Astrocyte (in vitro differentiated cells and primary cell): ENCODE measurements around the gene DCC. TPM values are rescaled to one million over a fixed set of nuclear protein-coding genes. Genes with fewer than 3 reads are reported as not detected.

ENCODE experiments used
- DNase-seq: peaks from one replicate; pipeline ENCODE4 v3.0.0-alpha.2; 2010; ENCODE audit warnings: low read depth
- FAIRE-seq: peaks from 2 replicates; lab custom pipeline; 2011; peaks lifted over from hg19 to GRCh38; lab: Jason Lieb, UNC
- H2AFZ ChIP-seq: 2 replicates; pipeline ENCODE4 v1.6.0; 2012; ENCODE audit warnings: low read depth, low read length, inconsistent platforms
- H3K27ac ChIP-seq: 2 replicates; pipeline ENCODE4 v1.5.1; 2011; ENCODE audit warnings: low read depth, low read length, inconsistent platforms
- H3K27me3 ChIP-seq: 2 replicates; pipeline ENCODE4 v1.6.0; 2011; ENCODE audit warnings: low read length, inconsistent platforms; ENCODE audit not compliant: insufficient read depth
- H3K36me3 ChIP-seq: 2 replicates; pipeline ENCODE4 v1.5.1; 2011; ENCODE audit warnings: low read length, inconsistent platforms; ENCODE audit not compliant: insufficient read depth
- H3K4me1 ChIP-seq: 2 replicates; pipeline ENCODE4 v1.5.1; 2011; ENCODE audit warnings: low read length, inconsistent platforms; ENCODE audit not compliant: insufficient read depth
- H3K4me2 ChIP-seq: 2 replicates; pipeline ENCODE4 v1.6.0; 2012; ENCODE audit warnings: low read length, inconsistent platforms
- H3K4me3 ChIP-seq: 2 replicates; pipeline ENCODE4 v1.5.1; 2011; ENCODE audit warnings: low read depth, mild to moderate bottlenecking, low read length, inconsistent platforms; ENCODE audit not compliant: insufficient read depth
- H3K79me2 ChIP-seq: 2 replicates; pipeline ENCODE4 v1.6.0; 2012; ENCODE audit warnings: mild to moderate bottlenecking, low read length, inconsistent platforms; ENCODE audit not compliant: insufficient read depth
- H3K9ac ChIP-seq: 2 replicates; pipeline ENCODE4 v1.6.0; 2012; ENCODE audit warnings: mild to moderate bottlenecking, low read length, inconsistent platforms
- H3K9me3 ChIP-seq: 2 replicates; pipeline ENCODE4 v1.5.1; 2012; ENCODE audit warnings: low read depth, mild to moderate bottlenecking, low read length, inconsistent platforms; ENCODE audit not compliant: insufficient read depth
- H4K20me1 ChIP-seq: 2 replicates; pipeline ENCODE4 v1.6.0; 2012; ENCODE audit warnings: low read length, inconsistent platforms; ENCODE audit not compliant: insufficient read depth
- H3K27ac Mint-ChIP-seq: one replicate; pipeline ENCODE4 v1.8.0; 2021; ENCODE audit warnings: mild to moderate bottlenecking, mixed read lengths; ENCODE audit not compliant: unreplicated experiment
- H3K27me3 Mint-ChIP-seq: one replicate; pipeline ENCODE4 v1.8.0; 2021; ENCODE audit warnings: low read depth, mixed read lengths; ENCODE audit not compliant: unreplicated experiment
- H3K36me3 Mint-ChIP-seq: one replicate; pipeline ENCODE4 v1.8.0; 2021; ENCODE audit warnings: low read depth, mixed read lengths; ENCODE audit not compliant: unreplicated experiment
- H3K4me1 Mint-ChIP-seq: one replicate; pipeline ENCODE4 v1.8.0; 2021; ENCODE audit warnings: low read depth, mixed read lengths; ENCODE audit not compliant: unreplicated experiment
- H3K4me3 Mint-ChIP-seq: one replicate; pipeline ENCODE4 v1.8.0; 2021; ENCODE audit warnings: mild to moderate bottlenecking, moderate library complexity, mixed read lengths; ENCODE audit not compliant: unreplicated experiment
- H3K9me3 Mint-ChIP-seq: one replicate; pipeline ENCODE4 v1.8.0; 2021; ENCODE audit warnings: mild to moderate bottlenecking, mixed read lengths; ENCODE audit not compliant: unreplicated experiment
- EZH2 ChIP-seq: IDR thresholded peaks from 2 replicates; pipeline ENCODE4 v1.6.1; 2012; ENCODE audit warnings: mild to moderate bottlenecking, low read length, inconsistent platforms; ENCODE audit not compliant: insufficient read depth
- total RNA-seq: library from RNA; stranded (reverse); gene quantifications from 2 replicates; pipeline ENCODE4 v1.2.1, GENCODE V29; 2021
- TF ChIP-seq, protein P1 (sequence below): IDR thresholded peaks from 2 replicates; pipeline ENCODE4 v1.5.1; 2011; ENCODE audit warnings: low read depth, mild to moderate bottlenecking, inconsistent platforms, low read length, moderate library complexity; ENCODE audit not compliant: insufficient read depth

Gene DCC
- total RNA-seq, 1 donor from 2014 or later: 2.6 TPM

DNA sequence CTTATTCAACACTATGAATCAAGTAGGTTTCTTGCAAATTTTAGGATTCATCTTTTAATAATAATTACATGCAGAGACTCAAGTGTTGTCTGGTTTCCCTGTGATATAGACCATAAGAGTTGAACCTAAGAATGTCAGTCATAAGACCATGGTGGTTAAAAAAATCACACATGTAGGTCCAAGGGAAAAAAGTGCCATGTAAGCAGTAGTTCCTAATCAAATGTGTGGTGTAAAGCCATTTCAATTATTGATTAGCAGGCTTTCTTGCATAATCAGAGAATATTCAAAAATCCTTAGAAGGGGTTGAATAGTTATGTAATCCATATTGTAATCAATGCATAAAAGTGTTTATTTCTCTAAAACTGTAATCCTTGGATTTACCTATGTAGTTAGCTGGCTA is 93.8 kb downstream of the DCC start:
- no peaks in the 10 kb centered on the region for H3K27me3 ChIP-seq
- FAIRE-seq: no peak

DNA sequence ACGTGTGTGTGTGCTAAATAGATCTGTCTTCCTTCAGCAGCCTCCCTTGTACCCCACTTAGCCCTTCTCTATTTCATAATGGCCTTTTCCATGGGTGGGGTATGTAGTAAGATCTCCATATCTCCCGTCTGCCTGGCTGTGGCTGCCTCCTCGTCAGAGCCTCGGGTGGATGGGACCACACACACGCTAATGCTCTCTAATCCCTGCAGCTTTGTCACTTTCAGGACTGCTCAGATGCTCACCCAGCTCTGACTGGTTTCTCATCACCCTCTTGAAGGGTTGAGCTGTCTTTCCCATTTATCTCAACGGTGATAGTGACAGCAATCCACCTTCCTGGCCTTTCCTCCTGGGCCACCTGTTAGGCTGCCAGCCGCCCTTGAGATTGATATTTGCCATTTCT is 95.3 kb downstream of the DCC start:
- FAIRE-seq (no peak), DNase-seq (no peak)
- H3K27me3 ChIP-seq: no peaks in the 10 kb centered on the region

More for the DNA sequence above, 93.8 kb downstream of the DCC start:
- H2AFZ ChIP-seq: no peak overlapping the region
- no peak overlapping the region for H3K27ac ChIP-seq
- no peak overlapping the region for H3K9ac ChIP-seq
- no peaks in the 10 kb centered on the region for H3K9me3 ChIP-seq
- no peak overlapping the region for H3K4me3 Mint-ChIP-seq
- no peaks in the 10 kb centered on the region for H3K4me1 Mint-ChIP-seq
- H3K36me3 Mint-ChIP-seq: no peaks in the 10 kb centered on the region
- peaks cover 13% of the 10 kb centered on the region for H3K27me3 Mint-ChIP-seq
- H3K79me2 ChIP-seq: no peaks in the 10 kb centered on the region
- no peak overlapping the region for H3K27ac Mint-ChIP-seq
- H4K20me1 ChIP-seq: no peaks in the 10 kb centered on the region
- no peak overlapping the region for H3K4me3 ChIP-seq
- TF ChIP-seq EZH2: no peak
- TF ChIP-seq, protein P1, sequence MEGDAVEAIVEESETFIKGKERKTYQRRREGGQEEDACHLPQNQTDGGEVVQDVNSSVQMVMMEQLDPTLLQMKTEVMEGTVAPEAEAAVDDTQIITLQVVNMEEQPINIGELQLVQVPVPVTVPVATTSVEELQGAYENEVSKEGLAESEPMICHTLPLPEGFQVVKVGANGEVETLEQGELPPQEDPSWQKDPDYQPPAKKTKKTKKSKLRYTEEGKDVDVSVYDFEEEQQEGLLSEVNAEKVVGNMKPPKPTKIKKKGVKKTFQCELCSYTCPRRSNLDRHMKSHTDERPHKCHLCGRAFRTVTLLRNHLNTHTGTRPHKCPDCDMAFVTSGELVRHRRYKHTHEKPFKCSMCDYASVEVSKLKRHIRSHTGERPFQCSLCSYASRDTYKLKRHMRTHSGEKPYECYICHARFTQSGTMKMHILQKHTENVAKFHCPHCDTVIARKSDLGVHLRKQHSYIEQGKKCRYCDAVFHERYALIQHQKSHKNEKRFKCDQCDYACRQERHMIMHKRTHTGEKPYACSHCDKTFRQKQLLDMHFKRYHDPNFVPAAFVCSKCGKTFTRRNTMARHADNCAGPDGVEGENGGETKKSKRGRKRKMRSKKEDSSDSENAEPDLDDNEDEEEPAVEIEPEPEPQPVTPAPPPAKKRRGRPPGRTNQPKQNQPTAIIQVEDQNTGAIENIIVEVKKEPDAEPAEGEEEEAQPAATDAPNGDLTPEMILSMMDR: no peak
- H3K36me3 ChIP-seq: no peaks in the 10 kb centered on the region
- no peaks in the 10 kb centered on the region for H3K4me1 ChIP-seq
- DNase-seq: no peak
- H3K4me2 ChIP-seq: no peak overlapping the region
- H3K9me3 Mint-ChIP-seq: no peaks in the 10 kb centered on the region

DNA sequence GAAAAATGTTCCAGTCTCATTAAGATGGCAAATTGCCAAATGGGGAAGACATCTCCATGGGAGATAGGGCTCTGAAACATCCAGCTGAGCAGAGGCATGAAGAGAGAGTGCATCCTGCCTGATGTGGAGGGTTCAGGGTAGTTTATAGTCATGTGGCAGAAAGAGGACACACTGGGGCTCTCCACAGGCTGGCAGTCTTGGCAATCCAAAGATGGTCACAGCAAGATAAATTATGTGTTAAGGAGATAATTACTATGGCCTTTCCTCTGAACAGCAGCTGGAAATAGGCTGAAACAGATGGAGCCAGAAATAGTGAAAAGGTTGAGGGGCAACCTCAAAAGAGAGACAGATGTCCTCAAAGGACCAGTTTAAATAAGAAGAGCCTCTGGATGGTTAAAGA is 97.2 kb downstream of the DCC start:
- Histone ChIP-seq H4K20me1 (no peaks in the 10 kb centered on the region), H3K9me3 (no peaks in the 10 kb centered on the region), H3K9ac (no peak overlapping the region), H3K4me1 (no peaks in the 10 kb centered on the region), H3K27ac (no peak overlapping the region), H3K79me2 (no peaks in the 10 kb centered on the region), H3K4me2 (no peak overlapping the region), H3K4me3 (no peak overlapping the region), H3K27me3 (no peaks in the 10 kb centered on the region), H2AFZ (no peak overlapping the region), H3K36me3 (no peaks in the 10 kb centered on the region)
- H3K27me3 Mint-ChIP-seq: no peaks in the 10 kb centered on the region
- no peaks in the 10 kb centered on the region for H3K9me3 Mint-ChIP-seq
- no peak overlapping the region for H3K4me3 Mint-ChIP-seq
- FAIRE-seq: no peak
- no peak for DNase-seq
- H3K27ac Mint-ChIP-seq: no peak overlapping the region
- no peak for TF ChIP-seq EZH2
- TF ChIP-seq, protein P1: no peak
- H3K4me1 Mint-ChIP-seq: no peaks in the 10 kb centered on the region
- no peaks in the 10 kb centered on the region for H3K36me3 Mint-ChIP-seq

More for the DNA sequence above, 95.3 kb downstream of the DCC start:
- H3K27me3 Mint-ChIP-seq: peaks cover 10% of the 10 kb centered on the region
- H2AFZ ChIP-seq: no peak overlapping the region
- H3K4me1 Mint-ChIP-seq: no peaks in the 10 kb centered on the region
- no peaks in the 10 kb centered on the region for H3K9me3 Mint-ChIP-seq
- no peaks in the 10 kb centered on the region for H3K36me3 Mint-ChIP-seq
- no peaks in the 10 kb centered on the region for H3K9me3 ChIP-seq
- H3K4me3 ChIP-seq: no peak overlapping the region
- no peaks in the 10 kb centered on the region for H3K36me3 ChIP-seq
- no peak overlapping the region for H3K4me3 Mint-ChIP-seq
- no peak overlapping the region for H3K27ac Mint-ChIP-seq
- H4K20me1 ChIP-seq: no peaks in the 10 kb centered on the region
- H3K4me1 ChIP-seq: no peaks in the 10 kb centered on the region
- H3K9ac ChIP-seq: no peak overlapping the region
- H3K4me2 ChIP-seq: no peak overlapping the region
- H3K79me2 ChIP-seq: no peaks in the 10 kb centered on the region
- TF ChIP-seq, protein P1: no peak
- TF ChIP-seq EZH2: no peak
- H3K27ac ChIP-seq: no peak overlapping the region
